NCI-H128 (cell line): ENCODE measurements around the gene SNRNP70.
"Not testable (repeated sequence)": the region's sequence is repeated elsewhere in the genome, so short reads cannot be mapped to it uniquely, and the experiment has no call there.

Experiments
- DNase-seq: peaks from one replicate; lab custom pipeline; 2025; ENCODE audit not compliant: unreplicated experiment; lab: John Stamatoyannopoulos, UW

Gene SNRNP70

GRCh38 chr19:49118565-49119410 lies 33.5 kb downstream of the SNRNP70 start, which contains the start of gene C19orf73:
TSS of gene C19orf73 (minus strand) at chr19:49119143. CDS start at chr19:49119022, 121 bp downstream.
- DNase-seq: peak; percentile 89

GRCh38 chr19:49119411-49120324 lies 34.4 kb downstream of the SNRNP70 start, which contains the start of gene PPFIA3:
TSS of gene PPFIA3 (plus strand) at chr19:49119544. CDS start at chr19:49127874, 8,330 bp downstream.
- DNase-seq: no peak

- no peak for DNase-seq
These were observed 35.1 kb downstream of the SNRNP70 start for GRCh38 chr19:49120325-49120683.

- no peak for DNase-seq
These were observed 35.6 kb downstream of the SNRNP70 start for GRCh38 chr19:49120868-49121267.

GRCh38 chr19:49121841-49122240 lies 36.6 kb downstream of the SNRNP70 start:
- not testable (repeated sequence) for DNase-seq

GRCh38 chr19:49123285-49123684 lies 38.0 kb downstream of the SNRNP70 start:
- not testable (repeated sequence) for DNase-seq

- no peak for DNase-seq
These were observed 39.9 kb downstream of the SNRNP70 start for GRCh38 chr19:49125025-49125731.

GRCh38 chr19:49126575-49126974 lies 41.3 kb downstream of the SNRNP70 start:
- DNase-seq: no peak

- DNase-seq: not testable (repeated sequence)
These were observed 42.0 kb downstream of the SNRNP70 start for GRCh38 chr19:49127225-49127624.

GRCh38 chr19:49127674-49128544 lies 42.7 kb downstream of the SNRNP70 start:
- peak; percentile 92 for DNase-seq

- no peak for DNase-seq
These were observed 43.4 kb downstream of the SNRNP70 start for GRCh38 chr19:49128545-49129237.

GRCh38 chr19:49129238-49129583 lies 44.0 kb downstream of the SNRNP70 start:
- DNase-seq: no peak

GRCh38 chr19:49130325-49130724 lies 45.1 kb downstream of the SNRNP70 start:
- no peak for DNase-seq

GRCh38 chr19:49132974-49133609 lies 47.8 kb downstream of the SNRNP70 start:
- no peak for DNase-seq

GRCh38 chr19:49133621-49134454 lies 48.6 kb downstream of the SNRNP70 start:
- DNase-seq: no peak

- no peak for DNase-seq
These were observed 50.4 kb downstream of the SNRNP70 start for GRCh38 chr19:49135686-49136085.

- DNase-seq: no peak
These were observed 51.5 kb downstream of the SNRNP70 start for GRCh38 chr19:49136771-49137171.

- DNase-seq: no peak
These were observed 55.7 kb downstream of the SNRNP70 start for GRCh38 chr19:49140951-49141350.
